NCI-H146 (cell line): ENCODE data around the gene WSCD2.

Source experiments
- DNase-seq: peaks from one replicate; lab custom pipeline; 2025; lab: John Stamatoyannopoulos, UW

Gene WSCD2

GRCh38 chr12:108128221-108129016, 669 bp upstream of the WSCD2 start:
- no peak for DNase-seq

- DNase-seq = no peak
These were observed 1.9 kb downstream of the WSCD2 start for GRCh38 chr12:108131035-108131434.

- DNase-seq = no peak
These were observed 2.6 kb downstream of the WSCD2 start for GRCh38 chr12:108131657-108132126.

- DNase-seq = no peak
These were observed 4.4 kb downstream of the WSCD2 start for GRCh38 chr12:108133482-108133881.

- DNase-seq = no peak
These were observed 5.7 kb downstream of the WSCD2 start for GRCh38 chr12:108134744-108135143.

GRCh38 chr12:108135627-108136026, 6.5 kb downstream of the WSCD2 start:
- DNase-seq = no peak

GRCh38 chr12:108136697-108137096, 7.6 kb downstream of the WSCD2 start:
- DNase-seq = no peak

GRCh38 chr12:108139454-108139853, 10.4 kb downstream of the WSCD2 start:
- DNase-seq = no peak

GRCh38 chr12:108140501-108140900, 11.4 kb downstream of the WSCD2 start:
- no peak for DNase-seq

GRCh38 chr12:108141600-108142130, 12.6 kb downstream of the WSCD2 start:
- DNase-seq = no peak

- no peak for DNase-seq
These were observed 14.1 kb downstream of the WSCD2 start for GRCh38 chr12:108143144-108143543.

- DNase-seq = no peak
These were observed 15.0 kb downstream of the WSCD2 start for GRCh38 chr12:108144080-108144479.

- DNase-seq = no peak
These were observed 15.9 kb downstream of the WSCD2 start for GRCh38 chr12:108145011-108145410.

- no peak for DNase-seq
These were observed 17.2 kb downstream of the WSCD2 start for GRCh38 chr12:108146035-108146893.

GRCh38 chr12:108147279-108147678, 18.2 kb downstream of the WSCD2 start:
- no peak for DNase-seq

- no peak for DNase-seq
These were observed 19.5 kb downstream of the WSCD2 start for GRCh38 chr12:108148521-108149074.

GRCh38 chr12:108150436-108150835, 21.3 kb downstream of the WSCD2 start:
- DNase-seq = no peak

GRCh38 chr12:108151533-108152169, 22.6 kb downstream of the WSCD2 start:
- no peak for DNase-seq

GRCh38 chr12:108152170-108152538, 23.1 kb downstream of the WSCD2 start:
- no peak for DNase-seq

- no peak for DNase-seq
These were observed 27.6 kb downstream of the WSCD2 start for GRCh38 chr12:108156717-108157116.

- no peak for DNase-seq
These were observed 28.9 kb downstream of the WSCD2 start for GRCh38 chr12:108157870-108158459.

- no peak for DNase-seq
These were observed 33.1 kb downstream of the WSCD2 start for GRCh38 chr12:108162207-108162606.
